Adrenal gland (tissue), 5 donors: ENCODE data around the gene GMDS.

Experiments used
- CTCF ChIP-seq, 6 experiments: fragments of 450-650 bp in 4 of 6; fragments of 200-600 bp in 2 of 6; sonication (generic) in 1 of 6; IDR thresholded peaks; 1 replicate in 5 of 6; 2 replicates in 1 of 6; pipeline versions ENCODE4 v1.5.1 to v1.8.0; 2016 to 2021; ENCODE audit warnings: antibody characterized with exemption in 6 of 6, mild to moderate bottlenecking in 2 of 6, moderate library complexity in 1 of 6
- POLR2A ChIP-seq, 2 donors: fragments of 450-650 bp; IDR thresholded peaks; one replicate each; pipeline ENCODE4 v1.6.1; 2017; ENCODE audit warnings: antibody characterized with exemption in 2 of 2, mild to moderate bottlenecking in 2 of 2, moderate library complexity in 1 of 2
- donor health status: DM: no; HTN: no; CAD: no.

- TF ChIP-seq CTCF (IDR thresholded peaks at IDR 0.05) (no peak), POLR2A (IDR thresholded peaks at IDR 0.05) (no peak)
Measured at GRCh38 chr6:1679031-1679687, 566.2 kb downstream of the GMDS start.
